K562 (cell line): ENCODE results near the gene EIF5B. TPM values are rescaled to one million over a fixed set of nuclear protein-coding genes. Genes with fewer than 3 reads are reported as not detected.

ENCODE experiments used
- CTCF ChIP-seq, 3 experiments: IDR thresholded peaks in 2 of 3; conservative IDR thresholded peaks in 1 of 3; 2 replicates each; pipeline ENCODE4 v1.5.1; 2011 to 2012; ENCODE audit warnings: low read length in 3 of 3, mild to moderate bottlenecking in 3 of 3, control low read depth in 2 of 3, improper control_type of control experiment in 1 of 3, inconsistent platforms in 1 of 3, low read depth in 1 of 3, mixed read lengths in 1 of 3, moderate library complexity in 1 of 3; ENCODE audit not compliant: insufficient read depth in 2 of 3
- DEAF1 ChIP-seq: fragments of 450-650 bp; formaldehyde crosslinking; IDR thresholded peaks from 2 replicates; pipeline ENCODE4 v1.4.0; 2020; ENCODE audit warnings: mild to moderate bottlenecking, moderate library complexity
- ETS1 ChIP-seq: conservative IDR thresholded peaks from 2 replicates; pipeline ENCODE4 v1.6.1; 2011; ENCODE audit warnings: low read depth, mild to moderate bottlenecking, low read length; ENCODE audit not compliant: control insufficient read depth
- MLX ChIP-seq, 2 experiments: fragments of 450-650 bp in 1 of 2; sonication (generic) in 1 of 2; formaldehyde crosslinking; conservative IDR thresholded peaks; 2 replicates each; pipeline versions ENCODE4 v1.4.0 to v1.8.1; 2020 to 2022; ENCODE audit warnings: mild to moderate bottlenecking in 1 of 2, missing genetic modification reagents in 1 of 2
- NFE2L1 ChIP-seq: fragments of 450-650 bp; IDR thresholded peaks from 2 replicates; pipeline ENCODE4 v1.6.1; 2016; ENCODE audit warnings: missing genetic modification characterization, low read depth, mild to moderate bottlenecking, missing compliant biosample characterization, moderate library complexity, borderline replicate concordance
- RAD21 ChIP-seq, 2 experiments: fragments of 250-450 bp in 1 of 2; fragments of 450-650 bp in 1 of 2; sonication (Bioruptor Pico) in 1 of 2; formaldehyde crosslinking in 1 of 2; IDR thresholded peaks in 1 of 2; conservative IDR thresholded peaks in 1 of 2; 2 replicates each; pipeline versions ENCODE4 v1.4.0 to v1.8.0; 2020 to 2022; ENCODE audit warnings: mild to moderate bottlenecking in 2 of 2, moderate library complexity in 1 of 2
- RERE ChIP-seq: sonication (generic); formaldehyde crosslinking; IDR thresholded peaks from 2 replicates; pipeline ENCODE4 v1.8.0; 2023; ENCODE audit warnings: missing genetic modification reagents, mild to moderate bottlenecking, borderline replicate concordance
- SAP30 ChIP-seq: fragments of 200-600 bp; sonication (generic); IDR thresholded peaks from 2 replicates; pipeline ENCODE4 v1.6.1; 2012; ENCODE audit warnings: borderline replicate concordance, low read depth, mild to moderate bottlenecking, moderate library complexity, low read length, control low read depth, inconsistent platforms; ENCODE audit not compliant: insufficient read depth, poor library complexity, severe bottlenecking
- SETDB1 ChIP-seq: IDR thresholded peaks from one replicate; pipeline ENCODE4 v1.6.1; 2012; ENCODE audit warnings: low read length, control low read depth, inconsistent platforms
- SMAD1 ChIP-seq: fragments of 150-350 bp; IDR thresholded peaks from 2 replicates; pipeline ENCODE4 v1.6.1; 2014; ENCODE audit warnings: low read length, low read depth; ENCODE audit not compliant: partially characterized antibody
- SNAPC5 ChIP-seq: fragments of 250-450 bp; sonication (Bioruptor Pico); IDR thresholded peaks from 2 replicates; pipeline ENCODE4 v1.8.0; 2021; ENCODE audit warnings: moderate library complexity, mild to moderate bottlenecking, inconsistent platforms
- TCF7L2 ChIP-seq: fragments of 150-350 bp; IDR thresholded peaks from 2 replicates; pipeline ENCODE4 v1.6.1; 2016; ENCODE audit warnings: low read depth, mild to moderate bottlenecking, low read length, moderate library complexity
- ZFX ChIP-seq: sonication (generic); formaldehyde crosslinking; IDR thresholded peaks from 2 replicates; pipeline ENCODE4 v1.8.0; 2022; ENCODE audit warnings: mild to moderate bottlenecking, missing genetic modification reagents, moderate library complexity
- ZNF77 ChIP-seq: fragments of 250-450 bp; sonication (Bioruptor Pico); IDR thresholded peaks from 2 replicates; pipeline ENCODE4 v1.5.0; 2020
- ZSCAN32 ChIP-seq: fragments of 450-650 bp; formaldehyde crosslinking; IDR thresholded peaks from 2 replicates; pipeline ENCODE4 v1.4.0; 2020; ENCODE audit warnings: mild to moderate bottlenecking, moderate library complexity
- polyA plus RNA-seq, 8 experiments: library from polyadenylated mRNA; depleted of rRNA in 4 of 8; stranded (reverse) in 5 of 8; unstranded in 3 of 8; fragments of >200 nt; fragmentation: Nextera tagmentation in 2 of 8; fragmentation: Illumina TruSeq in 1 of 8; extraction: Ambion mirVana in 2 of 8; extraction: Trizol in 1 of 8; gene quantifications; 2 replicates each; pipeline versions ENCODE4 v1.2.1 to v1.2.3, GENCODE V29; 2011 to 2014; ENCODE audit warnings: inconsistent platforms in 1 of 8, missing spikeins in 1 of 8
- total RNA-seq, 7 experiments: library from RNA; depleted of rRNA in 6 of 7; stranded (reverse); fragments of >200 nt in 6 of 7; fragmentation: Illumina TruSeq in 2 of 7; extraction: Trizol in 2 of 7; gene quantifications; 2 replicates each; pipeline versions ENCODE4 v1.2.1 to v1.2.3, GENCODE V29; 2011 to 2021; ENCODE audit warnings: low replicate concordance in 1 of 7

EIF5B gene
- total and polyA plus RNA-seq, 9 of the 15 experiments (the other 6 are each of a cell fraction or from before 2014, with no cell fraction given), result 26.5 to 143 (median 47.7) TPM

- TF ChIP-seq RERE (CRISPR knock-in tag) (no peak), SMAD1 (no peak), RAD21 (CRISPR knock-in tag; conservative IDR thresholded peaks at IDR 0.05 in 1 of 2, IDR thresholded peaks at IDR 0.05 in 1 of 2) (peak; percentile 47 to 48), SETDB1 (no peak), ETS1 (no peak), DEAF1 (CRISPR knock-in tag) (0 out of 2 replicates have a peak, but pooled peaks have one; percentile 27), CTCF (IDR thresholded peaks at IDR 0.05 in 2 of 3, conservative IDR thresholded peaks at IDR 0.05 in 1 of 3; ENCODE audit: insufficient read depth in 2 of 3, low read depth in 1 of 3, low read length in 3 of 3) (peak in 2 of 3 experiments; percentile 12 to 40; a peak in 3 of 6 replicates), SAP30 (no peak), MLX (CRISPR knock-in tag; conservative IDR thresholded peaks at IDR 0.05) (no peak), ZSCAN32 (no peak), NFE2L1 (tag) (no peak), TCF7L2 (no peak), ZNF77 (CRISPR knock-in tag) (no peak), SNAPC5 (CRISPR knock-in tag) (no peak), ZFX (no peak)
These were observed 105.6 kb downstream of the EIF5B start (continued) for GRCh38 chr2:99442837-99443236.
